Neural crest cell (in vitro differentiated cells): ENCODE results near the gene WDR18. TPM values are rescaled to one million over a fixed set of nuclear protein-coding genes. Genes with fewer than 3 reads are reported as not detected.

Experiments
- DNase-seq: peaks from one replicate; pipeline ENCODE4 v3.0.0; 2021; ENCODE audit warnings: low read depth, mixed read lengths, low spot score
- H3K27ac Mint-ChIP-seq: one replicate; pipeline ENCODE4 v1.8.0; 2021; ENCODE audit warnings: mild to moderate bottlenecking, mixed read lengths; ENCODE audit not compliant: unreplicated experiment
- H3K27me3 Mint-ChIP-seq: 2 replicates; pipeline ENCODE4 v1.8.0; 2021; ENCODE audit warnings: low read depth, mild to moderate bottlenecking, mixed read lengths
- H3K36me3 Mint-ChIP-seq: 2 replicates; pipeline ENCODE4 v1.8.0; 2021; ENCODE audit warnings: low read depth, mild to moderate bottlenecking, mixed read lengths
- H3K4me1 Mint-ChIP-seq: 2 replicates; pipeline ENCODE4 v1.8.0; 2021; ENCODE audit warnings: mixed read lengths
- H3K4me3 Mint-ChIP-seq: one replicate; pipeline ENCODE4 v1.8.0; 2021; ENCODE audit warnings: mild to moderate bottlenecking, mixed read lengths
- H3K9me3 Mint-ChIP-seq: 2 replicates; pipeline ENCODE4 v1.8.0; 2021; ENCODE audit warnings: mixed read lengths
- CTCF ChIP-seq: fragments of 200-600 bp; sonication (generic); conservative IDR thresholded peaks from 2 replicates; pipeline ENCODE4 v1.5.0; 2021; ENCODE audit warnings: antibody characterized with exemption, mild to moderate bottlenecking
- long read RNA-seq: library from polyadenylated mRNA; unstranded; transcript quantifications from one replicate; pipeline ENCODE4 v2.0.0, GENCODE V29; 2020
- total RNA-seq: library from RNA; stranded (reverse); gene quantifications from 2 replicates; pipeline ENCODE4 v1.2.1, GENCODE V29; 2021

Gene WDR18
- 65.2 and 67.4 TPM in 2 replicates for total RNA-seq
- long read RNA-seq, transcript WDR18-202 (10 exons, 1,608 nt), result major isoform, 22 of 25 reads
- long read RNA-seq, partial matches to known transcripts, result 1 of 25 reads
- long read RNA-seq, other reads (novel, unspliced or antisense), result 0 of 25 reads

GRCh38 chr19:984165-984967 lies at the start of gene WDR18:
WDR18 (plus strand) TSS chr19:984345; CDS start chr19:984354, 9 bp downstream.
- Mint-ChIP-seq H3K27ac (peak within 1 kb of the TSS; percentile 99), H3K9me3 (no peaks in the 10 kb centered on the region), H3K4me3 (peak within 1 kb of the TSS; percentile 98), H3K4me1 (peaks cover 23% of the 10 kb centered on the region), H3K36me3 (no peaks in the 10 kb centered on the region), H3K27me3 (peaks cover 10% of the 10 kb centered on the region)
- DNase-seq, result peak; percentile 89
- TF ChIP-seq CTCF, result no peak

- peaks cover 13% of the 10 kb centered on the region for H3K36me3 Mint-ChIP-seq
- H3K9me3 Mint-ChIP-seq, result no peaks in the 10 kb centered on the region
- peaks cover 11% of the 10 kb centered on the region for H3K4me1 Mint-ChIP-seq
- no peak for TF ChIP-seq CTCF
- no peak for DNase-seq
- no peak overlapping the region for H3K4me3 Mint-ChIP-seq
- H3K27me3 Mint-ChIP-seq, result peaks cover 23% of the 10 kb centered on the region
- H3K27ac Mint-ChIP-seq, result no peak overlapping the region
Observed at GRCh38 chr19:934865-935479, 49.2 kb upstream of the WDR18 start.

- DNase-seq, result no peak
- H3K9me3 Mint-ChIP-seq, result no peaks in the 10 kb centered on the region
- peaks cover 17% of the 10 kb centered on the region for H3K36me3 Mint-ChIP-seq
- H3K4me3 Mint-ChIP-seq, result no peak overlapping the region
- no peak overlapping the region for H3K27ac Mint-ChIP-seq
- peaks cover 28% of the 10 kb centered on the region for H3K27me3 Mint-ChIP-seq
- H3K4me1 Mint-ChIP-seq, result peaks cover 17% of the 10 kb centered on the region
- TF ChIP-seq CTCF, result no peak
Observed at GRCh38 chr19:936175-936546, 48.0 kb upstream of the WDR18 start.

- H3K27me3 Mint-ChIP-seq, result peaks cover 35% of the 10 kb centered on the region
- H3K36me3 Mint-ChIP-seq, result peaks cover 21% of the 10 kb centered on the region
- no peak overlapping the region for H3K4me3 Mint-ChIP-seq
- no peak for DNase-seq
- no peaks in the 10 kb centered on the region for H3K9me3 Mint-ChIP-seq
- no peak overlapping the region for H3K27ac Mint-ChIP-seq
- H3K4me1 Mint-ChIP-seq, result peaks cover 23% of the 10 kb centered on the region
- TF ChIP-seq CTCF, result no peak
Observed at GRCh38 chr19:937259-937694, 46.9 kb upstream of the WDR18 start.

GRCh38 chr19:938233-938923 lies 45.8 kb upstream of the WDR18 start:
- no peak overlapping the region for H3K27ac Mint-ChIP-seq
- TF ChIP-seq CTCF, result no peak
- peaks cover 24% of the 10 kb centered on the region for H3K36me3 Mint-ChIP-seq
- no peak overlapping the region for H3K4me3 Mint-ChIP-seq
- peaks cover 19% of the 10 kb centered on the region for H3K4me1 Mint-ChIP-seq
- peaks cover 40% of the 10 kb centered on the region for H3K27me3 Mint-ChIP-seq
- DNase-seq, result no peak
- no peaks in the 10 kb centered on the region for H3K9me3 Mint-ChIP-seq
